ENCODE results near the gene HOMER3.
"Not testable (repeated sequence)": the region's sequence is repeated elsewhere in the genome, so short reads cannot be mapped to it uniquely, and the experiment has no call there.

HOMER3 gene

GRCh38 chr19:18967358-18968146 is 26.5 kb upstream of the HOMER3 start:
- Histone ChIP-seq H3K9me3 (ENCODE audit: control insufficient read depth, insufficient read depth, low read length) (no peaks in the 10 kb centered on the region), H3K9ac (ENCODE audit: low read depth, low read length) (no peak overlapping the region), H3K36me3 (ENCODE audit: insufficient read depth, low read length) (no peaks in the 10 kb centered on the region), H3K4me1 (ENCODE audit: insufficient read depth, low read length) (peaks cover 9% of the 10 kb centered on the region)

- H3K4me1 ChIP-seq (ENCODE audit: insufficient read depth, low read length), result peaks cover 10% of the 10 kb centered on the region
- no peak overlapping the region; the same call in 1 of the 2 replicates for H3K9ac ChIP-seq (ENCODE audit: low read depth, low read length)
- no peaks in the 10 kb centered on the region for H3K36me3 ChIP-seq (ENCODE audit: insufficient read depth, low read length)
- H3K9me3 ChIP-seq (ENCODE audit: control insufficient read depth, insufficient read depth, low read length), result no peaks in the 10 kb centered on the region
These were observed 25.3 kb upstream of the HOMER3 start for GRCh38 chr19:18966307-18966706.

GRCh38 chr19:18964121-18964520 is 23.1 kb upstream of the HOMER3 start:
- peaks cover 11% of the 10 kb centered on the region for H3K4me1 ChIP-seq (ENCODE audit: insufficient read depth, low read length)
- no peak overlapping the region for H3K9ac ChIP-seq (ENCODE audit: low read depth, low read length)
- no peaks in the 10 kb centered on the region for H3K36me3 ChIP-seq (ENCODE audit: insufficient read depth, low read length)
- no peaks in the 10 kb centered on the region for H3K9me3 ChIP-seq (ENCODE audit: control insufficient read depth, insufficient read depth, low read length)

- peaks cover 11% of the 10 kb centered on the region for H3K4me1 ChIP-seq (ENCODE audit: insufficient read depth, low read length)
- no peaks in the 10 kb centered on the region for H3K9me3 ChIP-seq (ENCODE audit: control insufficient read depth, insufficient read depth, low read length)
- no peak overlapping the region; the same call in 1 of the 2 replicates for H3K9ac ChIP-seq (ENCODE audit: low read depth, low read length)
- H3K36me3 ChIP-seq (ENCODE audit: insufficient read depth, low read length), result no peaks in the 10 kb centered on the region
These were observed 21.0 kb upstream of the HOMER3 start for GRCh38 chr19:18961767-18962620.

- H3K4me1 ChIP-seq (ENCODE audit: insufficient read depth, low read length), result 0 out of 2 replicates have a peak, but pooled peaks cover 3% of the 10 kb centered on the region
- H3K36me3 ChIP-seq (ENCODE audit: insufficient read depth, low read length), result no peaks in the 10 kb centered on the region
- H3K9ac ChIP-seq (ENCODE audit: low read depth, low read length), result no peak overlapping the region
- no peaks in the 10 kb centered on the region for H3K9me3 ChIP-seq (ENCODE audit: control insufficient read depth, insufficient read depth, low read length)
These were observed 19.4 kb upstream of the HOMER3 start for GRCh38 chr19:18960370-18960769.

- no peaks in the 10 kb centered on the region for H3K36me3 ChIP-seq (ENCODE audit: insufficient read depth, low read length)
- H3K9me3 ChIP-seq (ENCODE audit: control insufficient read depth, insufficient read depth, low read length), result no peaks in the 10 kb centered on the region
- H3K4me1 ChIP-seq (ENCODE audit: insufficient read depth, low read length), result no peaks in the 10 kb centered on the region
- no peak overlapping the region for H3K9ac ChIP-seq (ENCODE audit: low read depth, low read length)
These were observed 14.0 kb upstream of the HOMER3 start for GRCh38 chr19:18955042-18955441.

- H3K4me1 ChIP-seq (ENCODE audit: insufficient read depth, low read length), result no peaks in the 10 kb centered on the region
These were observed 13.1 kb upstream of the HOMER3 start for GRCh38 chr19:18954094-18954493.

GRCh38 chr19:18952364-18953003 is 11.5 kb upstream of the HOMER3 start:
- H3K9me3 ChIP-seq (ENCODE audit: control insufficient read depth, insufficient read depth, low read length); H3K36me3 ChIP-seq (ENCODE audit: insufficient read depth, low read length); H3K9ac ChIP-seq (ENCODE audit: low read depth, low read length); H3K4me1 ChIP-seq (ENCODE audit: insufficient read depth, low read length): not testable (repeated sequence)

More at GRCh38 chr19:18954094-18954493, 13.1 kb upstream of the HOMER3 start:
- Histone ChIP-seq H3K36me3 (ENCODE audit: insufficient read depth, low read length) (no peaks in the 10 kb centered on the region), H3K9me3 (ENCODE audit: control insufficient read depth, insufficient read depth, low read length) (no peaks in the 10 kb centered on the region), H3K9ac (ENCODE audit: low read depth, low read length) (no peak overlapping the region)

- Histone ChIP-seq H3K9me3 (ENCODE audit: control insufficient read depth, insufficient read depth, low read length) (no peaks in the 10 kb centered on the region), H3K4me1 (ENCODE audit: insufficient read depth, low read length) (no peaks in the 10 kb centered on the region), H3K9ac (ENCODE audit: low read depth, low read length) (no peak overlapping the region), H3K36me3 (ENCODE audit: insufficient read depth, low read length) (no peaks in the 10 kb centered on the region)
These were observed 10.8 kb upstream of the HOMER3 start for GRCh38 chr19:18951721-18952281.

- H3K9me3 ChIP-seq (ENCODE audit: control insufficient read depth, insufficient read depth, low read length), result no peaks in the 10 kb centered on the region
- H3K4me1 ChIP-seq (ENCODE audit: insufficient read depth, low read length), result no peaks in the 10 kb centered on the region
- H3K36me3 ChIP-seq (ENCODE audit: insufficient read depth, low read length), result no peaks in the 10 kb centered on the region
- no peak overlapping the region for H3K9ac ChIP-seq (ENCODE audit: low read depth, low read length)
These were observed 8.8 kb upstream of the HOMER3 start for GRCh38 chr19:18949858-18950257.

- H3K4me1 ChIP-seq (ENCODE audit: insufficient read depth, low read length), result no peaks in the 10 kb centered on the region
- no peak overlapping the region for H3K9ac ChIP-seq (ENCODE audit: low read depth, low read length)
- no peaks in the 10 kb centered on the region for H3K9me3 ChIP-seq (ENCODE audit: control insufficient read depth, insufficient read depth, low read length)
- H3K36me3 ChIP-seq (ENCODE audit: insufficient read depth, low read length), result no peaks in the 10 kb centered on the region
These were observed 7.9 kb upstream of the HOMER3 start for GRCh38 chr19:18948976-18949356.

GRCh38 chr19:18948075-18948975 is 7.3 kb upstream of the HOMER3 start:
- Histone ChIP-seq H3K4me1 (ENCODE audit: insufficient read depth, low read length) (no peaks in the 10 kb centered on the region), H3K9ac (ENCODE audit: low read depth, low read length) (no peak overlapping the region)

GRCh38 chr19:18946918-18947317 is 5.9 kb upstream of the HOMER3 start:
- Histone ChIP-seq H3K9me3 (ENCODE audit: control insufficient read depth, insufficient read depth, low read length) (no peaks in the 10 kb centered on the region), H3K9ac (ENCODE audit: low read depth, low read length) (no peak overlapping the region), H3K36me3 (ENCODE audit: insufficient read depth, low read length) (no peaks in the 10 kb centered on the region), H3K4me1 (ENCODE audit: insufficient read depth, low read length) (no peaks in the 10 kb centered on the region)

More at GRCh38 chr19:18948075-18948975, 7.3 kb upstream of the HOMER3 start:
- H3K36me3 ChIP-seq (ENCODE audit: insufficient read depth, low read length), result no peaks in the 10 kb centered on the region
- no peaks in the 10 kb centered on the region for H3K9me3 ChIP-seq (ENCODE audit: control insufficient read depth, insufficient read depth, low read length)

Data from ES-I3 (cell line).